Activated CD8-positive, alpha-beta memory T cell treated with anti-CD3 and anti-CD28 coated beads, Interleukin-2, amount 50 U/mL, for 24 hours (primary cell): ENCODE data around the gene TMEM154.

Experiments used
- DNase-seq: peaks from one replicate; pipeline ENCODE4 v3.0.0-alpha.2; 2020; ENCODE audit errors: extremely low read depth

The TMEM154 gene

DNA sequence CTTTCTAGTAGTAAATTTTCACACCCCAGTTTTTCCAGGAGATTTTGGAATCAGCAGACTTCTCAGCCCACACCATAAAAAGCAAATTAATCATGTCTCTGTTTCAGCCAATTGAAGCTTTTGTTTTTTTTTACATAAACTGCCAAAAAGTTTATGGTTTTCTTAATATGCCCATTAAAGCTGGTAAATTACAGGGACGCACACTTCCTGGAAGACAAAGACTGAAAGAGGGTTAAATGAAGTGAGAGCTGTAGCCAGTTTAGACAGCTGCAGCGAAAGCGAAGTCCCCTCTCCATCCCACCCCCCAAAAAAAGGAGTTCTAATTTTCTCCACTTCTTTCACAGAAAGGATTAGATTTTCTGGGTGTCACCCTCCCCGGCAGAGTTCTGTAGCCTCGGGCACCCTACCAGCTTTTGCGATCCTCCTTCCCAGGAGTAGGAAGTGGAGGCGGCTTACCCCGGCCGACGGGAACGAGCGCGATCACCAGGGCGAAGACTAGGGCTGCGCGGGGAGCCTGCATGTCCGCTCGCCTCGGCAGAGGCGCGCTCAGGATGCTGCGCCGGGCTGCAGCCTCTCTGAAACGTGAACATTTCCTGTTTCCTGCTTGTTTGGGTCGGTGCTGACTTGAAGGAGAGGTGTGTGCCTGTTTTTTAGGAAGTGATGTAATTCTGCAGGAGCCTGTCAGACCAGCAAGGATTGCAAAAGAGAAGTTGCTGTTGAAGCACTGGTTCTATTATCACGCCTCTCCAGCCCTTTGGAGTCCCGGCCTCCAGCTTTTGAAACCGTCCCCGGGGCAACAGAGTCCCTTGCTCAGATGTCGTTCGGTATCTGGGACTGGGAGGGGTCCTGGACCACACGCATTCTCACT lies at the start of gene TMEM154:
TSS of gene TMEM154 (minus strand) at position 584 of the 868 bp plus-strand sequence. CDS start at position 520, 64 bp downstream.
- peak; percentile 14 for DNase-seq

DNA sequence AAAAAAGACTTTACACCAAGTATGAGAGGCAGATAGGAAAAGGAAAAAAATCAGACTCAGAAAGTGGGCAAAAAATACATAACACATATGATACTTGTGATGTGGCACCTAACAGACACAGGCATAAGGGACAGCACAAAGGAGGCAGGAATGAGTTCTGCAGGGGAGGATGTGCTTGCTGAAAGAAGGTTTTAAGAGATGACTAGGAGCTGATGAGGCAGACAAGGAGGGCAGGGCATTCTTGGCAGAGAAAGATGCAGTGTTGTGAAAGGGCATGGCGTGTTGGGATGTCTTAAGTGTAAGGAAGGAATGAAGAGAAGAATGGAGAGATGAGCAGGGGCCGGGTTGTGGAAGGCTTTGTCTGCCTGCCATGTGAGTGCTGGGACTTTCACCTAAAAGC lies 49.7 kb upstream of the TMEM154 start:
- no peak for DNase-seq

GRCh38 chr4:152728343-152728742 lies 48.5 kb upstream of the TMEM154 start:
- DNase-seq = no peak

GRCh38 chr4:152727784-152728183 lies 48.0 kb upstream of the TMEM154 start:
- no peak for DNase-seq

DNA sequence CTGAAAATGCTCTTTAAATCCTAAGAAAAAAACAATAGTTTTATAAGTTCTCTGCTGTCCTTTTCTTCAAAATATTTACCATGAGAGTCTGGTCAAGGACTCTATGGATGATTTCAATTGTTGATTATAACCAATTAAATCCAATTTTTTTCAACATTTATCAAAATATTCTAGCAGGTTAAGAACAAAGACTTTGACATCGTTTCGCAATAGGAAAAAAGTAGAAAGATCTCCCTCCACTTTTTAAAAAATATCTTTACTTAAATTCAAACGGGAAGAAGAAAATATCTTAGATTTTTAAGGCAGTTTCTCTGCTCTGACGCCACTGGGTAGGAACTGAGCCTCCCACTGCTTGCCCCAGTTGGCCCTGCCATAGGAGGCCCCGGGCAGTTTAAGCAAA lies 44.7 kb upstream of the TMEM154 start:
- DNase-seq = no peak

- DNase-seq = no peak
Measured at GRCh38 chr4:152723236-152723635, 43.4 kb upstream of the TMEM154 start.

DNA sequence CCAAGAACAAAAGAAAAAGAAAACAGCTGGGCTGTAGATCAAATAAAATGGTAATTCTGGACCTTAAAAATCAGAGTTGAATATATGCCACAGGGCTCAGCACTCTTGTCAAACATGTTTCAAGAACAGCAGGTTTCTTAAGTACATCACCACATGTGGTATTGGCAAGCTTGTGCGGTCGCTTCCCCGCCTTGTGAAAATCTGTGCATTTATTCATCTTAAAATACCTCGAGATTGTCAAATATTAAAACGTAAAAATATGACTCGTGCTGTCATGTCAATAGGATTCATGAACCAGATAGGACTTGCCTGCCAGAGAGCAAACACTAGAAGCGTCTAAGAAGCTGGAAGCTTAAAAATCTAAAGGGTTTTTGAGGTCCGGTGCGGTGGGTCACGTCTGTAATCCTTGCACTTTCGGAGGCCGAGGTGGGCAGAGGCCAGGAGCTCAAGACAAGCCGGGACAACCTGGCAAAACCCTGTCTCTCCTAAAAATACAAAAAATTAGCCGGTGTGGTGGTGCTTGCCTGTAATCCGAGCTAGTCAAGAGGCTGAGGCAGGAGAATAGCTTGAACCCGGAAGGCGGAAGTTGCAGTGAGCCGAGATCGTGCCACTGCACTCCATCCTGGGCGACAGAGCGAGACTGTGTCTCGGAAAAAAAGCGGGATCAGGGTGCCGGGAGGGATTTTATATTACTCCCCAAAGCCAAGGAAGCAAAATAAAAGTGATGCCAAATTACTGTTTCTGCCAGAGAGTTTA lies 40.2 kb upstream of the TMEM154 start:
- no peak for DNase-seq

GRCh38 chr4:152719291-152719690 lies 39.5 kb upstream of the TMEM154 start:
- no peak for DNase-seq

GRCh38 chr4:152715076-152715475 lies 35.3 kb upstream of the TMEM154 start:
- DNase-seq = no peak

- DNase-seq = no peak
Measured at GRCh38 chr4:152713951-152714705, 34.3 kb upstream of the TMEM154 start.

DNA sequence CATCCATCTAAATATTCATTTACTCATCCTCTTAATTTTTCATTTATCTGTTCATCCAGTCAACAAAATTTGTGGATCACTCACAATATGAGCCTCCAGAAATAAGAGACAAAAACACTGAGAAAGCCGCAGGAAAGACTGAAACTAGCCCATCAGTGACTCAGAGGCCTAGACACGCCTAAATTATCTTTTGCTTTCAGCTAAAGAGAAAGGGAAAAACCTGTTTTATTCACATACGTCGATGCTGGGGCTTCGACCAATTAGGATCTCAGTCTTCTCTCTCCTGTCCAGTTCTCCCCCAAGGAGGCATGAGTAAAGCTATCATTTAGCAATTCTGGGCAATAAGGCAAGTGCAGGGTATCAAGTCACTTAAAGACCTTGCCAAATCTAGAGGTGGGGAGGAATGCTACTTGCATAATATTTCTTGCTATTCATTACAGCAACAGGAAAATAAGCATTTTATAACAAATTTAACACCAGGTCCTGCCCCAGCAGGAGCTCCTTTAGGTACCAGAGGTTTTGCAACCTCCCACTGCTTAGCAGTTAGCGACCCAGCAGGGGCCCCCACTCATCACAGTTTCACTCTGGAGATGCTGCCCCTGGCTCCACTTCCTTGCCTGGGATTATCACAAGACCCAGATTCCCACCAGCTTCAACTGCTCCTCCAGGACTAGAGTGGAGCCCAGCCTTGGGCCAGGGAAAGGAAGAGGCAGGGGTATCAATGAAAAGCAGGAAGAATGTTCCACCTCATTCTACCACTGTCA lies 30.1 kb upstream of the TMEM154 start:
- no peak for DNase-seq

DNA sequence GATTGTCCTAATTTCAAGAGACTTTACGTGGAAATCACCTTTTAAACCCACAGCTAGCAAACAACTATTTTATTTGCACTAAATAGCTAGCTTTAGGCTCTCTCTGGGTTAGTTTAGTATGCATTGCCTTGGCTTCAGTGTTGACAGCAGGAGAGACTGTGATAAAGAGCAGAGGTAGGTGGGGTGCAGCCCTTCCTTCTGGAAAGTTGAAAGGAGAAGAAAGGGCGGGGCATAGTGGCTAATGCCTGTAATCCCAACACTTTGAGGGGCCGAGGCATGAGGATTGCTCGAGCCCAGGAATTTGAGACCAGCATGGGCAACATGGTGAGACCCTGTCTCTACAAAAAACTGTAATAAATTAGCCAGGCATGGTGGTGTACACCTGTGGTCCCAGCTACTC lies 29.0 kb upstream of the TMEM154 start:
- DNase-seq = no peak

DNA sequence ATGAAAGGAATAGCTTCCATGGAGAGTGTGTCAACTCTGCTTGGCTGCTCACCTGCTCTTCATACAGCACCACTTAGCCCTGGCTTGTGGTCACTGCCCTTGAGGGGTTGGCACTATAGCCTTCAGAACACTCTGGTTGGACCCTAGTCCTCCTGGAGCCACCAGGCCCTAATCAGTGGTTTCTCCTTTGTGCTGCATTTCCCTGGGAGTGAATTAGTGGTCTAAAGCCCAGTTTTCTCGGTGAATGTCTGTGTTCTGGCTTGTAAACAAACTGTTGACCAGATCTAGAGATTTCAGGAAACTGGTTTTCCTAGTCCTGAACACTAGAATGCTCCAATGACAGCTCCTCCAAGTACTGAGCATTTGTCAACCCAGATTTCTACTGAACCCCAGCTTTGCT lies 28.6 kb upstream of the TMEM154 start:
- no peak for DNase-seq

GRCh38 chr4:152707632-152708031 lies 27.8 kb upstream of the TMEM154 start:
- DNase-seq = no peak

DNA sequence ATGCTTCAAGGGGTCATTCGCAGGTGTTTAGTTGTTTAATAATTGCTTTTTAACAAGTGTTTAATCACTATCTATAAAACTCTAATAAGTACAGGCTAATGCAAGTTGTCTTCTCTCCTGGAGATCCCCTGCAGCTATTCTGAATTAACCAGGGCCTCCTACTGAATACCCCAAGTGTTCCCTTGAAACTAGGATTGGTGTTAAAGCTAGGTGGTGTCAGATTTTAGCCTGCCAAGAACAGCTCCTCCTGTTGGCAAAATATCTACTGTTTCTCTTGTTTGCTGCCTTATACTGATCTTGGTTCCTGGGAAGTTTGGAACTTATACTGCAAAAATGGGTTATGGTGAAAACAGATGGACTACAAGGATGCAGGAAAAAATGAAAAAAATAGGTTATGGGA lies 26.1 kb upstream of the TMEM154 start:
- DNase-seq = no peak

DNA sequence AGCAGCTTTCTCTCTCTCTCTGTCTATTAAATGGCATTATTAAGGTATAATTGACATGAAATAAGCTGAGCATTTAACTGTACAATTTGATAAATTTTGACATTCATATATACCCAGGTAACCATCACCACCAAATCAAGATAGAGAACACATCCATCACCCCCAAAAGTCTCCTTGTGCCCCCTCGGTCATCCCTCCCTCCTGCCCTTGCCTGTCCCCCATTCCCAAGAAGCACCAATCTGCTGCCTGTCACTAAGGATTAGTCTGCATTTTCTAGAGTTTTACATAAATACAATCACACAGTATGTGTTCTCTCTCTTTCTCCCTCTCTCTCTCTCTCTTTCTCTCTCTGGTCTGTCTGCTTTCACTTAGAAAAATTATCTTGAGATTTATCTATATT lies 25.0 kb upstream of the TMEM154 start:
- DNase-seq = no peak

DNA sequence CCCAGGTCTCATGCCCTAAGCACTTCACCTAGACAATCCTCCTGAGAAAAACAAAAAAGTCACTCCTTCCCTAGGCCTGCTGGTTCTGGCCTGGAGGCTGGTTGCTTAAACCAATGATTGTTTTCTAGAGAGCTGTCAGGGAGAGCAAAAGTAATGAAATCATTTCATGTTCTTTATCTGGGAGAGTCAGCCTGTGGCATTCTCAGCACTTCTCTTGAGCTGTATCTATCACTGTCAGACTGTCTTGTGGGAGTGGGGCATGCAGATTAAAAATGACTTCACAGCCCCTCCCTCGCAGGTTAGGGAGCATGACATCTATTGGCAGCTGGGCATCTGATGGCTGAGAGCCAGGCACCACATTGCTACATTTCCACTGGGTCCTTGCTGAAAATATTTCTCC lies 20.4 kb upstream of the TMEM154 start:
- DNase-seq = no peak

- DNase-seq = no peak
Measured at GRCh38 chr4:152699313-152699712, 19.5 kb upstream of the TMEM154 start.

DNA sequence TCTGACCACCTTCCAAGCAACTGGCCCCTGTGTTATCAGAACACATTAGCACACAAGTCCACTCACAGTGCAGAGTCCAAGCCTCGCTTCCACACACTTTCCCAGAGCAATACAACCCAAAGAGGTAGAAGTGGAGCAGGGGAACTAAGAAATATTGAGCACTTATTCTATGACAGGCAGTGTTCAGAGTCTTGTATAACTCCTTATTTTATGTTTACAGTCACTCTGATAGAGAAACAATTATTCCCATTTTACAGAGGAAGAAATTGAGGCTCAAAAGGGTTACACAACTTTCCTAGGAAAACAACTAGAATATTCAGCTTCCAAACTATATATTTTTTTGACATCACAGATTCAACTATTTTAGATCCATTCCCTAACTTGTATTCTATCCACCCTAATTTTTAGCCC lies 18.3 kb upstream of the TMEM154 start:
- no peak for DNase-seq

DNA sequence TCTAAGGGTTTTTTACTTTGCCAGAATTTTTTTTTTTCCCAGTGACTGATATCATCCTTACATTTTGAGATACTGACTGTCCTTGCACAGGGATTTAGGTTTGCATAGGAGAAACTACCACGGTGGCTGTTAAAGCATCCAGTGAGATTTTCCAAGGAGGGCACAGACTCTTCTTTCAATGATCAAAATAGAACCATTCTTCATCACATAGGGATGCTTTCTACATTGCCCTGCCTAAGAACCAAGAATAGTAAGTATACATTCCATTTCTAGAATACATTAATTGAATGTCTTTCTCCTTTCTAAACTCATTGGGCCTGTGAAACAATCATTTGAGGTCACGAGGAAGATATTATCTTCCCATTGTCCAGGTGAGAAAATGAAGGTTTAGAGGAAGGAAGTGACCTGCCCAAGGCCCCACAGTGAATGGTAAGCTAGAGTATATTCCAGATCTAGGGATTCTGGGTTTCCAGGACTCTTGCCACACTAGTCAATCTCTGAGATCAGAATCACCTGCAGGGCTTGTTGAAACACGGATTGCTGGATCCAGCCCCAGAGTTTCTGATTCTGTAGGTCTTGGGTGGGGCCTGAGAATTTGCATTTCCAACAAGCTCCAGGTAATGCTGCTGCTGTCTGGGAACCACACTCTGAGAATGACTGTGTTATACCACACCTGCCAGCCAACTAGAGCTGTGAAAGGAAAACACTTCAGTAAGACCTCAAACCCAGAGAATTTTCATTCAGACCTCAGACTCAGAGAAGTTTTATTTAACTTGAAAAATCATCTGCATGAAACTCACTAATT lies 17.7 kb upstream of the TMEM154 start:
- DNase-seq = no peak

DNA sequence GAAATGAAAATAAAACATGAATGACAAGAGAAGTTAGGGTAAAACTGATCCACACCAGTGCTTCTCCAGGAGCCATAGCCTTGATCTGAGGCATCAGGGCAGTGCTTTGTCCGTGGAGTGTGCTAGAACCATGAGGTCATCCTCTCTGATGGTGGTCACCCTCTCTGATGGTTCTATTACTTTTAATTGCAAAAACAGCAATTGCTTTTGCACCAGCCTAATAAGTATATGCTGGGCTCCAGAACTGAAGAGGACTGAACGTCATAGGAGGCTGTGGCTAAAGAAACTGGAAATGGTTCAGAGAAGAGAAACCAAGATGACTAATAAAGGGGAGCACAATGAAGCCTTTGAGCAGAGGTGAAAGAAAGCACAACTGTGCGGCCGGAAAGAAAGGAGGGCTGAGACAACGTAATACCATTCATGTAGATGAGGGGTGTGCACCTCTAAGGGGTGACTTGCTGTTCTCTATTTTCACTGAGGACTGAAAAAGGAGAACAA lies 17.0 kb upstream of the TMEM154 start:
- peak; percentile 21 for DNase-seq
